GF-D8 (cell line): ENCODE measurements around the gene GRAMD1A.

Source experiments
- DNase-seq: peaks from one replicate; lab custom pipeline; 2025; lab: John Stamatoyannopoulos, UW

Gene GRAMD1A

DNA sequence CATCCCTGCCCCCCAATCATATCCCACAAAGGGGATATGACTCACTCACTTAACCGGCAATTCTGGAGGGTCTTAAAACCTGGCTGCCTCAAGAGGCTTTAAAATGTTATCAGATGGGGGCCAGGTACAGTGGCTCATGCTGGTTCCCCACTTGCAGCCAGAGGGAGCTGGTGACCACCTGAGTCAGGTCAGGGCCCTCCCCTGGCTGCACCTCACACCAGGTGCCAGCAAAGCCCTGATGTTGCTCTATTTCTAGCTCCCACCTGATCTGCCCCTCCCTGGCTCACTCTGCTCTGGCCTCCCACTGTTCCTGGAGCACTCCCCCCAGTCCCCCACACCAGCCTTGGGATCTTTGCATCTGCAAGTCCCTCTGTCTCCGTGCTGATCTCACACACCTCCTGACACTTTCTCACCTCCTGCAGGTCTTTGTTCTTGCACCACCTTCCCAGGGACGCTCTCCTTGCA lies 55.6 kb downstream of the GRAMD1A start:
- DNase-seq, result no peak

DNA sequence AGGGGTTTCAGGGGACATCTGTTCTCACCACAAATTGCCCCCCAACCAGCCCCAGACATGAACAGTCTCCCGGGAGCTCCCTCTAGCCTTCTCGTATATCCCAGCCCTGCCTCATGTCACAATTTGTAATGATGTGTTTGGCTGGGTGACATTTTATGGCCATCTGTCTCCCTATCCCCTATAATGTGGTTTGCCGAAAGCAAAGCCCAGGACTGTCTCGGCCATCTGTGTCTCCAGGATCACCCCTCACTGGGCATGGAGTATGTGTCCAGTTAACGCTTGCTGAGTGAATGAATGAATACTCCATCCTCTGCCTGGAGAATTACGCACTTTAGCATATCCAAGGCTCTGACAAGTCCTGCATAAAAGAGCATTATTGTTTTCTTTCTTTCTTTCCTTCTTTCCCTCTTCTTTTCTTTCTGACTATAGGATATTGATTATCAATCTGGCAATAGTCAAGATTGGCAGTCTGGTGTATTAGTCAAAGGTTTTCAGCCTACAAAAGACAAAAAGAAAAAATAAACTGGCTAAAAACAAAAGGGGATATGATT lies 56.5 kb downstream of the GRAMD1A start:
- DNase-seq, result no peak

DNA sequence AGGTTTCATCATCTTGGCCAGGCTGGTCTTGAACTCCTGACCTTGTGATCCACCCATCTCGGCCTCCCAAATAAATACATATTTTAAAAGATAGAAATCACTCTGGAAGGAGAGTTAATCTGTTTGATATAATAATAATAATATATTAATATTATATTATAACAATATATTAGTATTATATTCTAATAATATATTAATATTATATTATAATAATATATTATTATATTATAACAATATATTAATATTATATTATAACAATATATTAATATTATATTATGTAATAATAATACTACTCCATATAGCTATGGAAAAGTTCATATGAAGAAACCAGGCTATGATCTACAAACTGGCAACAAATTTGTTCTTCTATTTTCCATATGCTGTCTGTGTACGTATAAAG lies 58.2 kb downstream of the GRAMD1A start:
- no peak for DNase-seq

DNA sequence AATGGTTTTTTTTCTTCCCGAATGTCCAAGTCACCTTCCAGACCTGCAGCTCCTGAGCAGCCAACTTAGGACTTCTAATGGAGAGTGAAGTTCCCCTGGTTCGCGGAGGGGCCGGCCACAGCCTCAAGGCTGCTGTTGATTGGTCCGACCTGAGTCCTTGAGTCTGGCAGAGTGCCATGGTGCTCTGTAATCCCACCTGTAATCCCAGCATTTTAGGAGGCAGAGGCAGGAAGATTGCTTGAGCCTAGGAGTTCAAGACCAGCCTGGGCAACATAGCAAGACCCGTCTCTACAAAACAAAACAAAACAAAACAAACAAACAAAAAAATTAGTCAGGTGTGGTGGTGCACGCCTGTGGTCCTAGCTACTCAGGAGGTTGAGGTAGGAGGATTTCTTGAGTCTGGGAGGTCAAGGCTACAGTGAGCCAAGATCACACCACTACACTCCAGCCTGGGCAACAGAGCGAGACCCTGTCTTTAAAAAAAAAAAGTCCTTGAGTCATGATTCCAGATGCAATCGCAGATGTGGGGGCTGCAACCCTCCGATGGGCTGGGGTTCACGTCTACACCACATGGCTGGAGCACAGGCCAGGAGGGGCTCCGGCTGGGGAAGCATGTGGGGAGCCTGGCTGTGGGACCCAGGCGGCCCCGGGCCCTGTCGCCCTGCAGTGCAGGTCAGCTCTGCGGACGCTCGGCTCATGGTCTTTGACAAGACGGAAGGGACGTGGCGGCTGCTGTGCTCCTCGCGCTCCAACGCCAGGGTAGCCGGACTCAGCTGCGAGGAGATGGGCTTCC lies 59.1 kb downstream of the GRAMD1A start:
- DNase-seq, result no peak

DNA sequence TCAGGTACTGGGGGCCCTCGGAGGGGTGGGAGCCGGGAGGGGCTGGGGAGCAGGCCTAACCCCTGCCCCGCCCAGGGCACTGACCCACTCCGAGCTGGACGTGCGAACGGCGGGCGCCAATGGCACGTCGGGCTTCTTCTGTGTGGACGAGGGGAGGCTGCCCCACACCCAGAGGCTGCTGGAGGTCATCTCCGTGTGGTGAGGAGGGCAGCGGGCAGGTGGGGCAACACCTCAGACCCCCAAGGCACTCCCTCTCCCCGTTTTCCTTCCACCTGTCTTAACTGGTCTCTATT lies 59.6 kb downstream of the GRAMD1A start:
- no peak for DNase-seq

DNA sequence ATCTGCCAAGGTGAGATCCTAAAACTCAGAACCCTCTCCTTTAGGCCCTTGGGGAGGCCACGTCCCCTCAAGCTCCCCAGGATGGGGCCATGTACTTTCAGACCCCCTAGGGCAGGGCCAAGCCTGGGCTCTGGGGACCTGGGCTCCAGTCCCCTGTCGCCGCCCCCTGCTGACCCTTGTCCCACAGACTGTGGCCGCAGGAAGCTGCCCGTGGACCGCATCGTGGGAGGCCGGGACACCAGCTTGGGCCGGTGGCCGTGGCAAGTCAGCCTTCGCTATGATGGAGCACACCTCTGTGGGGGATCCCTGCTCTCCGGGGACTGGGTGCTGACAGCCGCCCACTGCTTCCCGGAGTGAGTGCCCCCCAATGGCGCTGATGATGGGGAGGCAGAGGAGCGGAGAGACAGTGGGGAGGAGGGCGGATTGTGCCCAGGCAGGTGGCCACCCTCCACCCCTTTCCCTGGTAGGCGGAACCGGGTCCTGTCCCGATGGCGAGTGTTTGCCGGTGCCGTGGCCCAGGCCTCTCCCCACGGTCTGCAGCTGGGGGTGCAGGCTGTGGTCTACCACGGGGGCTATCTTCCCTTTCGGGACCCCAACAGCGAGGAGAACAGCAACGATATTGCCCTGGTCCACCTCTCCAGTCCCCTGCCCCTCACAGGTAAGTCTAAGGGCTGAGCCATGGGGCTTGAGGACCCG lies 60.2 kb downstream of the GRAMD1A start:
- no peak for DNase-seq

DNA sequence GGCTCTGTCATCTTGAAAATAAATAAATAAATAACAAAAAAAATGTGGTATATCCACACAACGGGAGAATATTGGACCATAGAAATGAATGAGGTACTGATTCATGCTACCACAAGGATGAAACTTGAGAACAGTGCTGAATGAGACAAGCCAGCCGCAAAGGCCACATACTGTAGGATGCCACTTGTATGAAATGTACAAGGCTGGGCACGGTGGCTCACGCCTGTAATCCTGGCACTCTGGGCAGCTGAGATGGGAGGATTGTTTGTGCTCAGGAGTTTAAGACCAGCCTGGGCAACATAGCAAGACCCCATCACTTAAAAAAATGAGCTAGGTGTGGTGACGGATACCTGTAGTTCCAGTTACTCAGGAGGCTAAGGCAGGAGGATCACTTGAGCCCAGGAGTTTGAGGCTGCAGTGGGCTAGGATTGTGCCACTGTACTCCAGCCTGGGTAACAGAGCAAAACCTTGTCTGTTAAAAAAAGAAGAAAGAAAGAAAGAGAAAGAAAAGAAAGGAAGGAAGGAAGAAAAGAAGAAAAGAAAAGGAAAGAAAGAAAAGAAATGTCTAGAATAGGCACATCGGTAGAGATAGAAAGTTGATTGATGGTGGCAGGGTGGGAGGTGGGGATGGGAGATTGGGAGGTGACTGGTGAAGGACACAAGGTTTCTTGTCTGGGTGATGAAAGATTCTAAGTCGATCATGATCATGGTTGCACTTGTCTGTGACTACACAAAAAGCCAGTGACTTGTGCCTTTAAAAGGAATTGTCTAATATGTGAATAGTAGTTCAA lies 61.7 kb downstream of the GRAMD1A start:
- DNase-seq, result no peak

DNA sequence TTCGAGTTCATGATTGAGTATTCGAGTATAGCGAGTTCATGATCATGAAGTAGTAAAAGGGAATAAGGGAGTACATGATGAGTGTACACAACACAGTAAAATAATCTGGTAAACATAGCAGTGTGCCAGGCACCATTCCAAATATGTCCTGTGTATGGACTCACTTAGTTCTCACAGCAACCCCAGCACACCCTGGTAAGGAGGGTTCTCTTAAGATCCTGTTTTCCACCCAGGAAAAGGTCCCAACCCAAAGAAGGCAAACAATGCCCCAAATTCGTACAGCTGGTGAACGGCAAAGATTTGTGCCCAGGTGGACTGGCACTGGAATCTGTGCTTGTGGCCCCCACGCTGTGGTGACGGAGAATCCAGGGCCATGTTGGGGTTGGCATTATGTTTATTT lies 62.8 kb downstream of the GRAMD1A start:
- DNase-seq, result no peak

DNA sequence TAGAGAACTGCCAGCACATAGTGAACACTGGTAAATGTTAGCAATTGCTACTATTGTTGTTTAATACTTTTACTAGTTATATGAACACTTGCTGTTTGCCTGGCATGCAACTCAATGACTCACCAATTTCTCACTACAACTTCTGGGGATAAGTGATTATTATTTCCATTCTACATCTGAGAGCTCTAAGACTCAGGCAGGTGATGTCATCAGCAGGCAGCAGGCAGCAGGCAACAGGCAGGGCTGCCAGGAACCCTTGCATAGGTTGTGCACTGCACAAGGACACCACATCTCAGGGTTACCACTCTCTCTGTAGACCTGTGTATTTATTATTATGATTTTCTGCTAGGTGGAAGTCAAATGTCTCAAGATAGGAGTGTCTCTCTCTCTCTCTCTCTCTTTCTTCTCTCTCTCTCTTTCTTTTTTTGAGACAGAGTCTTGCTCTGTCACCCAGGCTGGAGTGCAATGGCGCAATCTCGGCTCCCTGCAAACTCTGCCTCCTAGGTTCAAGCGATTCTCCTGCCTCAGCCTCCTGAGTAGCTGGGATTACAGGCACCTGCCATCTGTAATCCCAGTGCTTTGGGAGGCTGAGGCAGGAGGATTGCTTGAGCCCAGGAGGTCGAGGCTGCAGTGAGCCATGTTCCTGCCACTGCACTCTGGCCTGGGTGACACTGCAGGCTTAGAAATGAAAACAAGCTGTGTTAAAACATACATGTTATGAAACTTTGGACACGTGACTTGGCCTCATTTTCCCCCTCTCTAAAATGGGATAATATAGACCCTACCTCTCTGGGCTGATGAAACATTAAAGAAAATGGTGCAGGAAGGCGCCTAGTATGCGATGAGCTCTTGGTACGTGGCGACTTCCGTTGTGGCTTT lies 64.1 kb downstream of the GRAMD1A start:
- no peak for DNase-seq

DNA sequence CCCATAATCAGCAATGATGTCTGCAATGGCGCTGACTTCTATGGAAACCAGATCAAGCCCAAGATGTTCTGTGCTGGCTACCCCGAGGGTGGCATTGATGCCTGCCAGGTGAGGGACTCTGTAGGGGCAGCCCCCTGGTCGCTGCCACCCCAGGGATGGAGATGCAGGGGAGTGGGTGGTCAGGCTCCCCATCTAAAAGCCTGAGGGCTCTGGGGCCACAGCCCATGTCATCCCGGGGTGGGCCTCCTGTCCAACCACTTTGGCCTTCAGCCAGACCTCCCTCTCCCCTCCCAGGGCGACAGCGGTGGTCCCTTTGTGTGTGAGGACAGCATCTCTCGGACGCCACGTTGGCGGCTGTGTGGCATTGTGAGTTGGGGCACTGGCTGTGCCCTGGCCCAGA lies 65.5 kb downstream of the GRAMD1A start:
- no peak for DNase-seq

DNA sequence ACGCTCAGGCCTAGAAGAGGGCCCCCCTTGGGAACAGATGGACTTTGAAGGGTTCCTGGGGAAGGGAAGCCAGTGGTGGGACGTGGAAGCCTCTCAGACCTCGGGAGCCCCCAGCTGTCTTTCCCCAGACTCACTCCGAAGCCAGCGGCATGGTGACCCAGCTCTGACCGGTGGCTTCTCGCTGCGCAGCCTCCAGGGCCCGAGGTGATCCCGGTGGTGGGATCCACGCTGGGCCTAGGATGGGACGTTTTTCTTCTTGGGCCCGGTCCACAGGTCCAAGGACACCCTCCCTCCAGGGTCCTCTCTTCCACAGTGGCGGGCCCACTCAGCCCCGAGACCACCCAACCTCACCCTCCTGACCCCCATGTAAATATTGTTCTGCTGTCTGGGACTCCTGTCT lies 66.0 kb downstream of the GRAMD1A start:
- DNase-seq, result no peak

DNA sequence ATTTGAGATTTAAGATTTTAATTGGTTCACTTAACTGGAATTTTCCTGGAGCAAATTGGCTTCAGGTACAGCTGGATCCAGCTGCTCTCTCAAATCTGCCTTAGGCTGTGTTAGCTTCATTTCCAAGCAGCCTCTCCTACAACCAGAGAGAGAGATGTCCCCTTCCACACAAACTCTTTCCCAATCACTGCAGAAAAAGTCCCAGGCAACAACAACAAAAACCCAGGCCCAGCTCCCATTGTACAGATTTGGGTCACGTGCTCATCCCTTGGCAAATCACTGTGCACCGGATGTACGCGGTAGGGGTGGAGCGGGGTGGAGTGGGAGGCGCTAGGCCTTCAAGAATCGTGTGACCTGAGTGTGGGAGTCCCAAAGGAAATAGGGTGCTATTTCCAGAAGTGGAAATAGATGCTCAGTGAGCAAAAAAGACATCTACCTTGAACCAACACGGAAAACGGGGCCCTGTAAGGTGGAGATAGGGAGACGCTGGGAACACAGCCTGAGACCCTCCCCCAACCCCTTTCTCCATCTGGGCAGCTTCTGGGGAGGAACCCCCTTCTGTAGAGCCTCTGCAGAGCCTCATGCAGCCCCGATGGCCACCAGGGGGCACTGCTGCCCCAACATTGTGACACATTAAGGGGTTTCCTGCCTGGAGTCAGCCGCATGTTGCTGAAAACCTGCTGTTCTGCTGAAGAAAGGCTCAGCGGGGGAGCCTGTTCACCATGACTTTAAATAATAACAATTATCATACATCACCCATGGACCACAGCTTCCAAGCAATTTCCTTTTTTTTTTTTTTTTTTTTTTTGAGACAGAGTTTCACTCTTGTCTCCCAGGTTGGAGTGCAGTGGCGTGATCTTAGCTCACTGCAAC lies 66.8 kb downstream of the GRAMD1A start:
- DNase-seq, result peak; percentile 15

DNA sequence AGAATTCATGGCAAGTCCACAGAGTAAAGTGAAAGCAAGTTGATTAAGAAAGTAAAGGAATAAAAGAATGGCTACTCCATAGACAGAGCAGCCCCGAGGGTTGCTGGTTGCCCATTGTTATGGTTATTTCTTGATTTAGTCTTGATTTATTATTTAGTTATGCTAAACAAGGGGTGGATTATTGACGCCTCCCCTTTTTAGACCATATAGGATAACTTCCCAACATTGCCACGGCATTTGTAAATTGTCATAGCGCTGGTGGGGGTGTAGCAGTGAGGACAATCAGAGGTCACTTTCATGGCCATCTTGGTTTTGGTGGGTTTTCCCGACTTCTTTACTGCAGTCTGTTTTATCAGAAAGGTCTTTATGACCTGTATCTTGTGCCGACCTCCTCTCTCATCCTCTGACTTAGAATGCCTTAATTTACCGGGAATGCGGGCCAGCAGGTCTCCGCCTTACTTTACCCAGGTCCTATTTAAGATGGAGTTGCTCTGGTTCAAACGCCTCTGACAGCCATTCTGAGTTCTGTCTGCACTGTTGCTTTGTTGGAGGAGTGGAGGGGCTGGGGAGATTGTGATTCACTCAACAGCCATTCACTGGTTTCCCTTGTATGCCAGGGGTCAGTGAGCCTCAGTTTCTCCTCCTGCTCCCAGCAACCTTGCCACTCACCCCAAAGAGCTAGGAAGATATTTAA lies 69.0 kb downstream of the GRAMD1A start:
- DNase-seq, result no peak

DNA sequence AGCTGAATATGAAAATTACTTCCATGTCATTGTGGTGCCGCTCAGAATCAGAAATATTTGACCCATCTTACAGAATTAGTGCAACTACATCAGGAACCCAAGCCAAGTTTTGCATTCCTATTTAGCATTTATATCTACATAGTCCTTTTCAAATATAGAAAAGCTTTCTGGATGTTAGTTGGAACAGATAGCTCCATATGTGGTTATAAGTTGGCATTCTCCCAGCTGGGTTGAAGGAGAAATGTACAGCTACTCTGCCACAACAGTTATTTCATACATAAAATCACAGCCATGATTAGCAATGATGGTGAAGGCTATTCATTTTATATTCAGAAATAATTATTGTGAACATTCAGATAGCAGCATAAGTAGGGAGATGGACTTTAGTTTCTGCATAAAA lies 69.6 kb downstream of the GRAMD1A start:
- DNase-seq, result no peak

DNA sequence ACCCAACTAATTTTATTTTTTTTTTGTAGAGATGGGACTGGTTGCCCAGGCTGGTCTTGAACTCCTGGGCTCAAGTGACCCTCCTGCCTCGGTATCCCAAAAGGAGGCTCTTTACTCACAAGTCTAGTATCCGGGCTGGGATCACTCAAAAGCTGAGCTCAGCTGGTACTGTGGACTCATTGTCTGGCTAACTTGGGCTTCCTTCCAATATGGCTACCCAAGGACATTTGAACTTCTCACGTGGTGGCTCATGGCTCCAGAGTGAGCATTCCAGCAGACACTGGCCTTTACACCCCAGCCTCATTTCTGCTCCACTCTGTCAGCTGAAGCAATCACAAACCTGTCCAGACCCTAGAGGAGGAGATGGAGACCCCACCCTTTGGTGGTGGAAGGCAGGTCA lies 70.3 kb downstream of the GRAMD1A start:
- no peak for DNase-seq

DNA sequence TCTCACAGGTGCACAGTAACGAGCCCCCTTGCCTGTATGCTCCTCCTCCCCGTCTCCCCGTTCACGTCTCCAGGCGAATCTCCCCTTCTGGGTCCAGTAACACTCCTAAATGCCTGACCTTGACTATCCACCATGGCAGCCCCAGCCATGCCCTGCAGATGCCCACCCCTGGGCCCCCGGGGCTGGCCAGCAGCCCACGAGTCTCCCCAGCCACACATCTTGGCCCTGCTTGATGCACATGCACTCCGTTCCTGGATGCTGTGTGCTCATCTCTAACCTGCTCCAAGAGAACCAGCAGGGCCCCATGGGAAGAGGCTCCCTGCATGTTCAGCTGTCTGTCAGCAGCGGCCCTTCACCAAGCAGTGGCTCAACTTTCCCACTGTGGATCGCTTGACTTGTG lies 73.4 kb downstream of the GRAMD1A start:
- no peak for DNase-seq

DNA sequence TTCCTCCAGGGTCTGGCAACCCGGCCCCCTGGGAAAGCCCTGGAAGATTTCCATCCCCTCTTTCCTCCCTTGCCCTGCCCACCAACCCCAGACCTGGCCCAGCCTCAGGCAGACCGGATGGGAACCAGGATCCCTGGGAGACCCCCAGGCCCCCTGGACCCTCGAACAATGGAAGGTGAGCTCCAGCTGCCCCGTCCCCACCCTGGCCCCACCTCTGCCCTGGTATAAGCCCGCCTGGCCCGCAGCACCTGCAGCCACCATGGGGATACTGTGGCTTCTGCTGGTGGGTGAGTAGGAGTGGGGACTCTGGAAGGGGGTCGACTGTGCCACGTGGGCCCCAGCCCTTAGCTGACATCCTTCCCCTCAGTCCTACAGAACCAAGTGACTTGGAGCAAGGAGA lies 73.8 kb downstream of the GRAMD1A start:
- DNase-seq, result no peak

DNA sequence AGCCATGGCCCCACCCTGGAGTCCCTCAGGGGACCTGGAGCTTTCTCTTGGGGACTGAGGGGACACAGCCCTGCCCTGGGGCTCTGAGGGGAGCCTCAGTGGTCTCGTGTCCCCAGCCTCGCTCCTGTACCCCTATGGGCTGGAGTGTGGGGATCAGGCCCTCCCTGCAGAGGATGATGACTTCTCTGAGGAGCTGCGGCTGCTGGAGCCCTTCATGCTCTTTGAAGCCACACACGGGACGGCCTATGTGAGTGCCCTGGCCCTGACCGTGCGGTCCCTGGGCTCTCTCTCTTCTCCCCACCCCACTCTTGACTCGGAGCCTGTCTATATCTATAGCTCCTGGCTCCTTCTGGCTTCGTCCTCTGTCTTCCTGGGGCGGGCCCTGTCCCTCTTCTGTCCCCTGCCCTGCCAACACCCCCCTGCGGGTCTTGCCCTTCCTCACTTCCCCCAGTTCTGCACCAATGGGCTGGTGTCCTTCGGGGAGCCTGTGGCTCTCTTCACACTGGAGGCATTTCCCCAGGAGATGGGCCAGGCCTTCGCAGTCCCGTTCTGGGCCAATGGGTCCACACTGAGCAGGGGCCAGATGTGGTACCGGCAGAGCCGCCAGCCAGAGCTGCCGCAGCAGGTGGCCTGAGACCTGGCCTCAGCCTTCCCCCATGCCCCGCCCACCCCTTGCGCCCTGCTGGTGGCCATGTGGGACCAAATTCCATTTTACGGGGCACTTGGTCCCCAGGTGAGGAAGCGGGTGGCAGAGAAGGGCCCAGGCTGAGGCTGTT lies 74.5 kb downstream of the GRAMD1A start:
- DNase-seq, result no peak
